Activated CD4-positive, alpha-beta T cell treated with anti-CD3 and anti-CD28 coated beads, Interleukin-2, amount 50 U/mL, for 1 hour (primary cell): ENCODE results near the gene TNFRSF12A.

ENCODE experiments used
- DNase-seq: peaks from one replicate; pipeline ENCODE4 v3.0.0-alpha.2; 2020

Gene TNFRSF12A

GRCh38 chr16:2986623-2987188 is 33.5 kb upstream of the TNFRSF12A start:
- DNase-seq: no peak

- DNase-seq: no peak
These were observed 32.9 kb upstream of the TNFRSF12A start for GRCh38 chr16:2987286-2987685.

- no peak for DNase-seq
These were observed 32.3 kb upstream of the TNFRSF12A start for GRCh38 chr16:2987833-2988232.

- no peak for DNase-seq
These were observed 31.5 kb upstream of the TNFRSF12A start for GRCh38 chr16:2988590-2989099.

- no peak for DNase-seq
These were observed 29.3 kb upstream of the TNFRSF12A start for GRCh38 chr16:2990891-2991290.

- no peak for DNase-seq
These were observed 28.5 kb upstream of the TNFRSF12A start for GRCh38 chr16:2991566-2992261.

GRCh38 chr16:2992383-2993081 is 27.6 kb upstream of the TNFRSF12A start:
- no peak for DNase-seq

GRCh38 chr16:2996298-2996697 is 23.9 kb upstream of the TNFRSF12A start:
- no peak for DNase-seq

- DNase-seq: no peak
These were observed 20.2 kb upstream of the TNFRSF12A start for GRCh38 chr16:2999929-3000328.

- DNase-seq: no peak
These were observed 19.6 kb upstream of the TNFRSF12A start for GRCh38 chr16:3000540-3000939.

- no peak for DNase-seq
These were observed 18.9 kb upstream of the TNFRSF12A start for GRCh38 chr16:3001316-3001715.

- DNase-seq: peak; percentile 94
These were observed 16.4 kb upstream of the TNFRSF12A start for GRCh38 chr16:3003582-3004270.

- no peak for DNase-seq
These were observed 15.8 kb upstream of the TNFRSF12A start for GRCh38 chr16:3004319-3004718.

- DNase-seq: no peak
These were observed 15.3 kb upstream of the TNFRSF12A start for GRCh38 chr16:3004781-3005284.

GRCh38 chr16:3007059-3007956 is 12.9 kb upstream of the TNFRSF12A start:
- DNase-seq: no peak

- no peak for DNase-seq
These were observed 12.0 kb upstream of the TNFRSF12A start for GRCh38 chr16:3007957-3008689.

GRCh38 chr16:3008690-3009037 is 11.5 kb upstream of the TNFRSF12A start:
- DNase-seq: no peak

- DNase-seq: no peak
These were observed 10.4 kb upstream of the TNFRSF12A start for GRCh38 chr16:3009568-3010390.

GRCh38 chr16:3010510-3010909 is 9.7 kb upstream of the TNFRSF12A start:
- DNase-seq: no peak

- DNase-seq: no peak
These were observed 7.9 kb upstream of the TNFRSF12A start for GRCh38 chr16:3012246-3012645.
